ENCODE data around the gene C1GALT1C1L. TPM values are rescaled to one million over a fixed set of nuclear protein-coding genes. Genes with fewer than 3 reads are reported as not detected.

Gene C1GALT1C1L
- total RNA-seq, 4 donors from 2014 or later = 1.5 to 3.7 (median 3.7) TPM; not detected in 1

DNA sequence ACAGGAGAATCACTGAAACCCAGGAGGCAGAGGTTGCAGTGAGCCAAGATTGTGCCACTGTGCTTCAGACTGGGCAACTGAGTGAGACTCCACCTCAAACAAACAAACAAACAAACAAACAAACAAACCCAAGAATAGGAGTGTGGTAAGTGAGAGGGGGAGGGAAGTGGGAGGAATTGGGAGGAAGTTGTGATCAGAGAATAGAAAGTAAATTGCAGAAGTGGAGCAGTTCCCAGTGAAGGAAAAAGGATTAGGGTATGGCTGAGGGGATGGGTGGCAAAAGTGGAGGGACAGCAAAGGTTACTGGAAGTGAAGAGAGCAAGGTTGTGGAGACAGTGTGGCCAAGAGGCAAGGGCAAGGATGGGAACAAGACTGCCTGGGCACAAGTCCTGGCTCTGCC is 41.1 kb upstream of the C1GALT1C1L start:
- DNase-seq = no peak
- TF ChIP-seq, protein P1, sequence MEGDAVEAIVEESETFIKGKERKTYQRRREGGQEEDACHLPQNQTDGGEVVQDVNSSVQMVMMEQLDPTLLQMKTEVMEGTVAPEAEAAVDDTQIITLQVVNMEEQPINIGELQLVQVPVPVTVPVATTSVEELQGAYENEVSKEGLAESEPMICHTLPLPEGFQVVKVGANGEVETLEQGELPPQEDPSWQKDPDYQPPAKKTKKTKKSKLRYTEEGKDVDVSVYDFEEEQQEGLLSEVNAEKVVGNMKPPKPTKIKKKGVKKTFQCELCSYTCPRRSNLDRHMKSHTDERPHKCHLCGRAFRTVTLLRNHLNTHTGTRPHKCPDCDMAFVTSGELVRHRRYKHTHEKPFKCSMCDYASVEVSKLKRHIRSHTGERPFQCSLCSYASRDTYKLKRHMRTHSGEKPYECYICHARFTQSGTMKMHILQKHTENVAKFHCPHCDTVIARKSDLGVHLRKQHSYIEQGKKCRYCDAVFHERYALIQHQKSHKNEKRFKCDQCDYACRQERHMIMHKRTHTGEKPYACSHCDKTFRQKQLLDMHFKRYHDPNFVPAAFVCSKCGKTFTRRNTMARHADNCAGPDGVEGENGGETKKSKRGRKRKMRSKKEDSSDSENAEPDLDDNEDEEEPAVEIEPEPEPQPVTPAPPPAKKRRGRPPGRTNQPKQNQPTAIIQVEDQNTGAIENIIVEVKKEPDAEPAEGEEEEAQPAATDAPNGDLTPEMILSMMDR (IDR thresholded peaks at IDR 0.05) = no peak
- TF ChIP-seq POLR2A (IDR thresholded peaks at IDR 0.05) = no peak
- Histone ChIP-seq H3K36me3 (no peaks in the 10 kb centered on the region), H3K27ac (no peak overlapping the region), H3K4me3 (no peak overlapping the region), H3K27me3 (no peaks in the 10 kb centered on the region), H3K9me3 (no peaks in the 10 kb centered on the region), H3K4me1 (no peaks in the 10 kb centered on the region)
- intact Hi-C loops (cut with DNase I; ENCODE audit: low total_unique reads) = no loop called here

DNA sequence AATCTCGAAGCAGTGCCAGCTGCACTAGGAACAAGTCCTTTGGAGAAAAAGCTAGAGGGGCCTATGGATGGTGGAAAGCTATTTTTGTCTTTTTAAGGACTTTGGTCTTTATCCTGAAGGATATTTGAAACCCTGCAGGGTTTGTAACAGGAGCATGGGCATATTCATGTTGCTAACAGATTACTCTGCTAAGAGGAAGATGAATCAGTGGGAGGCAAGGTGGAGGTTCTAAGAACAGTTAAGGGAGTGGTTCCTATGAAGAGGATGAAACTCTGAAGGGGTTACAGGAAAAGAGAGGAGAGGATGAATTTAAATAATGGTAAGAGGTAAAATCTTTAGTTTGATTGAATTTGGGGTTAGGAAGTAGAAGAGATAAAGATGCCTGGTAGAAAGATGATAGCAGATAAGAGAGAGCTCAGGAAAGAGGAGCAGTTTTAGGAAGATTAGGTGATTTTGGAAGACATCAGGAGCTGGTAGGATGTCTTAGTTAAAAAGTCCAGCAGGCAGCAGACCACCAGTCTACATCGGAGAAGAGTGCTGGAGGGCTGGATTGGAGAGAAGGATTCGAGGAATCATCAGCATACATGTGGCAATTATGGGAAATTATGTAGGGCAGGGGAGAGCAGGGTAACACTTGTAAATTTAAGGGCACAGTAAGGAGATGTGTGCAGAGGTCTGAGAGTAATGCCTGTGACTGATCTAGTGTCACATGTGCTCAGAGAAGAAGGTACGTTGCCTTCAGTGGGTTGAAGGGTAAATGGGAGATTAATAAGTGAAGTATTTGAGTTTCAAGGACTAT is 39.3 kb upstream of the C1GALT1C1L start:
- no peak for TF ChIP-seq POLR2A (IDR thresholded peaks at IDR 0.05)
- TF ChIP-seq, protein P1 (IDR thresholded peaks at IDR 0.05) = no peak
- H3K4me3 ChIP-seq = no peak overlapping the region
- no peaks in the 10 kb centered on the region for H3K9me3 ChIP-seq
- H3K27me3 ChIP-seq = no peaks in the 10 kb centered on the region
- no peaks in the 10 kb centered on the region for H3K36me3 ChIP-seq
- no peak overlapping the region for H3K27ac ChIP-seq
- H3K4me1 ChIP-seq = no peaks in the 10 kb centered on the region
- intact Hi-C loops (cut with DNase I; ENCODE audit: low total_unique reads) = no loop called here
- DNase-seq = no peak

GRCh38 chr2:43714164-43714563 is 37.9 kb upstream of the C1GALT1C1L start:
- Histone ChIP-seq H3K27me3 (no peaks in the 10 kb centered on the region), H3K36me3 (no peaks in the 10 kb centered on the region), H3K9me3 (no peaks in the 10 kb centered on the region), H3K4me1 (no peaks in the 10 kb centered on the region), H3K4me3 (no peak overlapping the region), H3K27ac (peak overlapping the region in 1 of 2 donors; percentile 47)
- DNase-seq = no peak
- TF ChIP-seq POLR2A (IDR thresholded peaks at IDR 0.05) = no peak
- intact Hi-C loops (cut with DNase I; ENCODE audit: low total_unique reads) = no loop called here

DNA sequence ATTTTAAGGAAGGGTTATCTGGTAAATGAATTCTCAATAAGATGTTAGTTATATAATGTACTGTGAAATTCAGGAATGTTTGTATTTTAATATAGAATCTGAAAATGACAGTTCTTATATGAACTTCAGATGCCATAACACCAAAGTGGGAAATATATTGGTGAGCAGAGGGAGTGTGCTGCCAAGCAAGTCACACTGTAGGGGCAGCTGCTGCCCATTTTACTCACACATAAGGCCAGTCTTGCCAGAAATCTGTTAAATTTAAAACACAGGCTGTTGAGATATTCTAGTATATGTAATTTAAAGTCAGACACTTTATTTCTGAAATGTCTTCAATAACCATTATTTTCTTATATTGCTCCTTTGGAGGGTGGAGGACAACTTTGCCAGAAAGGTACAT is 34.6 kb upstream of the C1GALT1C1L start:
- no peak for DNase-seq
- Histone ChIP-seq H3K4me3 (no peak overlapping the region), H3K27ac (no peak overlapping the region), H3K9me3 (no peaks in the 10 kb centered on the region), H3K4me1 (peaks cover 0 to 5% of the 10 kb centered on the region in 2 donors), H3K36me3 (no peaks in the 10 kb centered on the region), H3K27me3 (no peaks in the 10 kb centered on the region)
- intact Hi-C loops (cut with DNase I; ENCODE audit: low total_unique reads) = no loop called here
- TF ChIP-seq, protein P1 (IDR thresholded peaks at IDR 0.05) = no peak
- TF ChIP-seq POLR2A (IDR thresholded peaks at IDR 0.05) = no peak

GRCh38 chr2:43708891-43709290 is 32.7 kb upstream of the C1GALT1C1L start:
- no peaks in the 10 kb centered on the region for H3K36me3 ChIP-seq
- TF ChIP-seq, protein P1 (IDR thresholded peaks at IDR 0.05) = no peak
- TF ChIP-seq POLR2A (IDR thresholded peaks at IDR 0.05) = no peak
- intact Hi-C loops (cut with DNase I; ENCODE audit: low total_unique reads) = no loop called here

More at GRCh38 chr2:43708891-43709290, 32.7 kb upstream of the C1GALT1C1L start:
- H3K9me3 ChIP-seq = no peaks in the 10 kb centered on the region
- DNase-seq = no peak
- H3K4me1 ChIP-seq = peaks cover 0 to 5% of the 10 kb centered on the region in 2 donors
- H3K27ac ChIP-seq = no peak overlapping the region
- no peaks in the 10 kb centered on the region for H3K27me3 ChIP-seq
- no peak overlapping the region for H3K4me3 ChIP-seq
